Pancreas (tissue), 10 donors: ENCODE data around the gene OCA2. TPM values are rescaled to one million over a fixed set of nuclear protein-coding genes. Genes with fewer than 3 reads are reported as not detected.

Experiments
- ATAC-seq, 4 donors: fragments of 200-7000 bp; cut with Tn5 transposase; one replicate each; pipeline versions ENCODE4 v1.8.0 to v1.9.1; 2020; ENCODE audit warnings: mild to moderate bottlenecking in 4 of 4, moderate library complexity in 4 of 4
- DNase-seq, 6 donors: peaks; one replicate each; pipeline ENCODE4 v3.0.0-alpha.2; 2020
- FAIRE-seq: peaks from 2 replicates; lab custom pipeline; 2012; peaks lifted over from hg19 to GRCh38; lab: Jason Lieb, UNC
- H3K27ac ChIP-seq, 4 donors: fragments of 200-600 bp; sonication (generic); 1 replicate in 3 of 4; 2 replicates in 1 of 4; pipeline versions ENCODE4 v1.5.0 to v1.8.0; 2020
- H3K27me3 ChIP-seq, 4 donors: fragments of 200-600 bp; one replicate each; pipeline ENCODE4 v1.8.0; 2021
- H3K36me3 ChIP-seq, 3 donors: fragments of 200-600 bp; sonication (generic) in 1 of 3; one replicate each; pipeline versions ENCODE4 v1.5.0 to v1.8.0; 2020 to 2021
- H3K4me1 ChIP-seq, 3 donors: fragments of 200-600 bp; one replicate each; pipeline ENCODE4 v1.8.0; 2021
- H3K4me3 ChIP-seq, 4 donors: fragments of 200-600 bp; sonication (generic) in 2 of 4; one replicate each; pipeline versions ENCODE4 v1.5.0 to v1.8.0; 2020 to 2021
- H3K9me3 ChIP-seq, 4 donors: fragments of 200-600 bp; one replicate each; pipeline ENCODE4 v1.8.0; 2021
- WGBS, 2 donors: extraction: QIAGEN DNeasy Blood & Tissue Kit; methylation state at CpG; one replicate each; pipeline ENCODE4 v1.1.7; 2013; 5-methylcytosine and 5-hydroxymethylcytosine counted together
- intact Hi-C, 3 donors: fragments of 100-400 bp; cut with DNase I; formaldehyde crosslinking; loops; one replicate each; pipeline versions ENCODE4 v1.11.1 to v1.14.2; 2022
- polyA plus RNA-seq, 2 donors: library from polyadenylated mRNA; stranded (reverse); fragments of 200-250 nt; gene quantifications; one replicate each; pipeline ENCODE4 v1.2.3, GENCODE V29; 2013
- total RNA-seq, 6 donors: library from RNA; stranded (reverse); fragmentation: NEBNext Ultra II Directional in 4 of 6; extraction: Animal tissue kit (Norgen Biotek cat#: 25700) in 4 of 6; gene quantifications; one replicate each; pipeline versions ENCODE4 v1.2.1 to v1.2.4, GENCODE V29; 2021 to 2023
- TF ChIP-seq, protein P1 (sequence below), 4 donors: fragments of 200-600 bp; sonication (generic) in 3 of 4; IDR thresholded peaks; one replicate each; pipeline versions ENCODE4 v1.5.0 to v1.8.0; 2021; ENCODE audit warnings: antibody characterized with exemption in 4 of 4
- donor health status: healthy with polysubstance abuse.
- donor health status: DM: no; HTN: no; CAD: no; lungs with moderate emphysema.
- donor health status: DM: no; HTN: no; CAD: no.
- donor health status: control.
- donor health status: control.
- donor health status: Bipolar disorder and iron deficiency.
- donor health status: DM: yes; HTN: yes; CAD: no.
- donor health status: DM: no; HTN: no; CAD: no.
- donor health status: DM: no; HTN: no; CAD: no.
- donor health status: DM: yes; HTN: yes; CAD: no.

Gene OCA2
- total and polyA plus RNA-seq, 8 donors, result 0.12 to 0.31 (median 0.18) TPM; not detected in 4

DNA sequence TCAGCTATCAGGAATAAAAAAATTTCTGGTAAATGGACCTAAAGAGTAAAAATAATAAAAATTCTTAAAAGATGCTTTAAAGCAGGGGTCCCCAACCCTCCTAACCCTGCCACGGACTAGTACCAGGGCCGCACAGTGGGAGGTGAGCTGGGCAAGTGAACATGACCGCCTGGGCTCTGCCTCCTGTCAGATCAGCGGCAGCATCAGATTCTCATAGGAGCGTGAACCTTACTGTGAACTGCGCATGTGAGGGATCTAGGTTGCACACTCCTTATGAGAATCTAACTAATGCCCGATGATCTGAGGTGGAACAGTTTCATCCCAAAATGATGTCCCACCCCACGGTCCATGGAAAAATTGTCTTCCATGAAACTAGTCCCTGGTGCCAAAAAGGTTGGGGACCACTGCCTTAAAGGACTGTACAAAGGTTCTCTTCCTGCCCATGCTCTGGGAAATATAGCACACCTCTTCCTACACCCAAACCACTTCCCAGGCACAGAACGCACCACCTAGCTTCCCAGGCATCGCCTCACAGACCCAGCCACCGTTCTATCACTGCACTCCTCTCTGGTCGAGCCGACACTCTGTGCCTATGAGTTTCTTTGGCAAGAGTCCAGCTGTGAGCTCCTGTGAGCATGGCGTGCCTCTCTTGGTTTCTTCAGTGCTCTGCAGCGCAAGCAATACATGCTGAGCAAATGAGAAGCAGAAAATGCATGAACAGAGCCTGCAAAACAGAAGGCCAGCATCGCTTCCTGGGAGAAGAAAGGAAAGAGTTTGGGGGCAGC is 104.9 kb downstream of the OCA2 start:
- no peak for FAIRE-seq
- intact Hi-C loops, result no loop called here

DNA sequence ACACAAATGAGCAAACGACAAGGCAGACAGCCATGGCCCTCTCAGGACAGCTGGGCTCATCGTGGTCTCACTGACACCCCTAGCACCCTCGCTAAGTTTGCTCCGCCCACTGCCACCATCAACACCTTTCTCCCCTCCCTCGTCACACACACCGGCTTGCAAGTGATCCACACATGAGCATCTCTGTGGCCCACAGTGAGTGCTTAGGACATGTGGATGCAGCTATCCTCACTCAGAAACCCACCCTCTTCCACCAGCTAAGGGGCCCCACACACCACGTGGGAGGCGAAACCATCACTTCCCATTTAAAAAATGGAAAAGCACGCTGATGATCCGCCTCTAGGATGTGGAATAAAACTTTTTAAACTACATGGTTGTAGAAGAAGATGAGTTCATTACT is 105.6 kb downstream of the OCA2 start:
- no peak overlapping the region for H3K27ac ChIP-seq
- 72 to 86% methylated on average over 10 of the region's 10 CpGs for WGBS, 2 donors
- H3K27me3 ChIP-seq, result no peaks in the 10 kb centered on the region
- ATAC-seq (no peak), FAIRE-seq (no peak), DNase-seq (no peak)
- no peaks in the 10 kb centered on the region for H3K36me3 ChIP-seq
- H3K4me3 ChIP-seq, result no peak overlapping the region
- H3K4me1 ChIP-seq, result no peaks in the 10 kb centered on the region
- TF ChIP-seq, protein P1, sequence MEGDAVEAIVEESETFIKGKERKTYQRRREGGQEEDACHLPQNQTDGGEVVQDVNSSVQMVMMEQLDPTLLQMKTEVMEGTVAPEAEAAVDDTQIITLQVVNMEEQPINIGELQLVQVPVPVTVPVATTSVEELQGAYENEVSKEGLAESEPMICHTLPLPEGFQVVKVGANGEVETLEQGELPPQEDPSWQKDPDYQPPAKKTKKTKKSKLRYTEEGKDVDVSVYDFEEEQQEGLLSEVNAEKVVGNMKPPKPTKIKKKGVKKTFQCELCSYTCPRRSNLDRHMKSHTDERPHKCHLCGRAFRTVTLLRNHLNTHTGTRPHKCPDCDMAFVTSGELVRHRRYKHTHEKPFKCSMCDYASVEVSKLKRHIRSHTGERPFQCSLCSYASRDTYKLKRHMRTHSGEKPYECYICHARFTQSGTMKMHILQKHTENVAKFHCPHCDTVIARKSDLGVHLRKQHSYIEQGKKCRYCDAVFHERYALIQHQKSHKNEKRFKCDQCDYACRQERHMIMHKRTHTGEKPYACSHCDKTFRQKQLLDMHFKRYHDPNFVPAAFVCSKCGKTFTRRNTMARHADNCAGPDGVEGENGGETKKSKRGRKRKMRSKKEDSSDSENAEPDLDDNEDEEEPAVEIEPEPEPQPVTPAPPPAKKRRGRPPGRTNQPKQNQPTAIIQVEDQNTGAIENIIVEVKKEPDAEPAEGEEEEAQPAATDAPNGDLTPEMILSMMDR (IDR thresholded peaks at IDR 0.05), result no peak
- intact Hi-C loops, result no loop called here
- H3K9me3 ChIP-seq, result no peaks in the 10 kb centered on the region

More for the DNA sequence above, 104.9 kb downstream of the OCA2 start:
- no peaks in the 10 kb centered on the region for H3K4me1 ChIP-seq
- WGBS, 2 donors, result 72 to 78% methylated on average over 16 of the region's 16 CpGs
- ATAC-seq (no peak), DNase-seq (no peak)
- H3K27ac ChIP-seq, result no peak overlapping the region
- TF ChIP-seq, protein P1 (IDR thresholded peaks at IDR 0.05), result no peak
- no peaks in the 10 kb centered on the region for H3K36me3 ChIP-seq
- H3K4me3 ChIP-seq, result no peak overlapping the region
- no peaks in the 10 kb centered on the region for H3K9me3 ChIP-seq
- H3K27me3 ChIP-seq, result no peaks in the 10 kb centered on the region

DNA sequence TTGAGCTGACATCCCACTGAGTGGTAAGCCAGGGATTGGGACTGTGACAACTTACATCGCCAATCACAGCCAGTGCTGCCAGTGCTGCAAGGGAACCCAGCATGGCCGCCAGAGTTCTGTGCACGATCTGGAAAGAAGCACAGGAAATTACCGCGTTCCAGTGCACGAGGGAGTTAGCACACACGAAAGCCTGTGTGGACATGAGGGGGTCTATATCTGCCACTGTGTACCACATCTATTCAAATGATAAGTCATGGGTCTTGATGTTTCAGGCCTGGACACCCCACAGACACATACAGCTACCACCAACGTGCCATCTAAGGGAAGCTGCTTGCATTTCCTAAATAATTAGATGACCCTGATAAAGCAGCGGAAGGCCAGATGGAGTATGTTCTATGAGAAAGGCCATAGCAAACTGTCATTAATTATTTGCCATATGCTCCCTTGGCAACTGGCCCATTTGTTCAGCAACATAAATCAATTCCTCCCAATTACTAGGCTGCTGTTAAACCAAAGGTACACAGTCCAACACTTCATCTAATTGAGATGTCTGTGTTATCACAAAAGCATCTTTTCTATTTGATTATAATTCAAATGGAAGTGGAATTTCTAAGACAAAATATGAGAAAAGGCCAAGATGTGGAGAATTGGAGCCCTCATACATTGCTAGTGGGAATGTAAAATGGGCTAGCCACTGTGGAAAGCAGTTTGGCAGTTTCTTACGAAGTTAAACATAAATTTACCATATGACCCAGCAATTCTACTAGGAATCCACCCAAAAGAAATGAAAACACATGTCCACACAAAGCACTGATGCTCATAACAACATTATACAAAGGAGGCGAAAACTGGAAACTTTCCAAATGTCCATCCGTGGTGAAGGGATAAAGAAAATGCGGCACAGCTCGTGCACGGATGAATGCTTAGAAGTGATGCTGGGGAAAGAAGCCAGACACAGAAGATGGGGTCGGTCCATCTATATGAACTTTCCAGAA is 108.3 kb downstream of the OCA2 start:
- H3K27me3 ChIP-seq, result no peaks in the 10 kb centered on the region
- ATAC-seq (no peak), FAIRE-seq (no peak), DNase-seq (no peak)
- H3K27ac ChIP-seq, result no peak overlapping the region
- no peak overlapping the region for H3K4me3 ChIP-seq
- H3K9me3 ChIP-seq, result no peaks in the 10 kb centered on the region
- intact Hi-C loops, result no loop called here
- H3K4me1 ChIP-seq, result no peaks in the 10 kb centered on the region
- no peaks in the 10 kb centered on the region for H3K36me3 ChIP-seq
- 58 to 59% methylated on average over 16 of the region's 16 CpGs for WGBS, 2 donors
- TF ChIP-seq, protein P1 (IDR thresholded peaks at IDR 0.05), result no peak

DNA sequence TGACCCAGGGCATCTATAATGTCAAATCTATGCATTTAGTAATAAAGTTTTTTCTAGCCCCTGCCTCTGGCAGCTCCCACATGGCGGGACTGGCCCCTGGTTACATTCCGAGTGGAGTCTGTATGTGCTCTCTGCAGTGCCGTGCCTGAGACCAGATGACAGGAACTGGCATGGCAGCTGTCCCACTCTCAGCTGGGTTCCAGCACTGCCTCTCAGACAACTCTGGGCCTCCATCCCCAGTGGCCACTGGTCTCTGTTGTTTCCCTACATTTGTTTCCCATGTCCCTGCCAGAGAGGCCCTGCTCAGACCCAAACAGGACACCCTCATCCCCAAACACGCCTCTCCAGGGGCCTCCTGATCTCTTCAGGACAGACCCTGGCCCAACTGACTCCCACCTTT is 109.3 kb downstream of the OCA2 start:
- TF ChIP-seq, protein P1 (IDR thresholded peaks at IDR 0.05), result no peak
- H3K4me3 ChIP-seq, result no peak overlapping the region
- WGBS, 2 donors, result 49 to 71% methylated on average over 4 of the region's 4 CpGs
- no peaks in the 10 kb centered on the region for H3K36me3 ChIP-seq
- H3K9me3 ChIP-seq, result no peaks in the 10 kb centered on the region
- no peaks in the 10 kb centered on the region for H3K27me3 ChIP-seq
- intact Hi-C loops, result no loop called here
- H3K4me1 ChIP-seq, result no peaks in the 10 kb centered on the region
- DNase-seq, result no peak
- ATAC-seq, result no peak
- H3K27ac ChIP-seq, result no peak overlapping the region
- FAIRE-seq, result no peak
